H9 (cell line): ENCODE results near the gene SNX1. TPM values are rescaled to one million over a fixed set of nuclear protein-coding genes. Genes with fewer than 3 reads are reported as not detected.
A peak's percentile ranks its signal among the peaks of the same experiment; 100 is the strongest.

Experiments used
- DNase-seq: peaks from one replicate; pipeline ENCODE4 v3.0.0-alpha.2; 2017
- H2AFZ ChIP-seq: one replicate; pipeline ENCODE4 v1.6.1; 2013; ENCODE audit warnings: mild to moderate bottlenecking, low read length, control low read depth, moderate library complexity
- H2AK5ac ChIP-seq: 2 replicates; pipeline ENCODE4 v1.6.1; 2013; ENCODE audit warnings: low read length, control low read depth, mixed read lengths; ENCODE audit not compliant: insufficient read length
- H2BK120ac ChIP-seq: one replicate; pipeline ENCODE4 v1.6.1; 2013; ENCODE audit warnings: low read depth, mild to moderate bottlenecking, low read length, control low read depth, inconsistent platforms; ENCODE audit not compliant: poor library complexity, severe bottlenecking
- H2BK12ac ChIP-seq: 2 replicates; pipeline ENCODE4 v1.6.1; 2013; ENCODE audit warnings: low read length, control low read depth, mixed read lengths, low read depth; ENCODE audit not compliant: insufficient read length
- H2BK15ac ChIP-seq: 2 replicates; pipeline ENCODE4 v1.6.1; 2013; ENCODE audit warnings: low read depth, low read length, control low read depth
- H2BK20ac ChIP-seq: one replicate; pipeline ENCODE4 v1.6.1; 2013; ENCODE audit warnings: low read depth, mild to moderate bottlenecking, low read length, control low read depth, inconsistent platforms; ENCODE audit not compliant: poor library complexity, severe bottlenecking
- H2BK5ac ChIP-seq: 2 replicates; pipeline ENCODE4 v1.6.1; 2013; ENCODE audit warnings: low read length, control low read depth, mixed read lengths; ENCODE audit not compliant: insufficient read length
- H3K14ac ChIP-seq: 2 replicates; pipeline ENCODE4 v1.6.1; 2013; ENCODE audit warnings: low read length, control low read depth; ENCODE audit not compliant: insufficient read depth
- H3K18ac ChIP-seq: 2 replicates; pipeline ENCODE4 v1.6.1; 2013; ENCODE audit warnings: low read depth, mild to moderate bottlenecking, mixed read lengths, low read length, control low read depth; ENCODE audit not compliant: insufficient read length
- H3K23ac ChIP-seq: 2 replicates; pipeline ENCODE4 v1.6.1; 2013; ENCODE audit warnings: low read length, control low read depth, mixed read lengths, low read depth; ENCODE audit not compliant: insufficient read length
- H3K23me2 ChIP-seq: 2 replicates; pipeline ENCODE4 v1.6.1; 2013; ENCODE audit warnings: low read depth, mild to moderate bottlenecking, mixed read lengths, low read length, control low read depth; ENCODE audit not compliant: insufficient read length, poor library complexity, severe bottlenecking
- H3K27ac ChIP-seq: 2 replicates; pipeline ENCODE4 v1.5.1; 2013; ENCODE audit warnings: low read length, control low read depth, mixed read lengths, low read depth; ENCODE audit not compliant: insufficient read length
- H3K27me3 ChIP-seq: 2 replicates; pipeline ENCODE4 v1.6.1; 2013; ENCODE audit warnings: low read length, control low read depth, inconsistent platforms; ENCODE audit not compliant: insufficient read depth
- H3K4ac ChIP-seq: 2 replicates; pipeline ENCODE4 v1.6.1; 2013; ENCODE audit warnings: low read depth, mild to moderate bottlenecking, control low read depth, inconsistent platforms, low read length, moderate library complexity
- H3K4me1 ChIP-seq: 2 replicates; pipeline ENCODE4 v1.6.1; 2013; ENCODE audit warnings: low read length, control low read depth, inconsistent platforms; ENCODE audit not compliant: insufficient read depth
- H3K4me2 ChIP-seq: 2 replicates; pipeline ENCODE4 v1.6.1; 2013; ENCODE audit warnings: low read length, control low read depth, mixed read lengths; ENCODE audit not compliant: insufficient read length, insufficient read depth
- H3K56ac ChIP-seq: 2 replicates; pipeline ENCODE4 v1.6.1; 2013; ENCODE audit warnings: low read depth, mild to moderate bottlenecking, mixed read lengths, low read length, control low read depth; ENCODE audit not compliant: insufficient read length
- H3K79me1 ChIP-seq: 2 replicates; pipeline ENCODE4 v1.6.1; 2013; ENCODE audit warnings: low read depth, mild to moderate bottlenecking, moderate library complexity, low read length, control low read depth, inconsistent platforms; ENCODE audit not compliant: insufficient read depth, poor library complexity, severe bottlenecking
- H3K79me2 ChIP-seq: 2 replicates; pipeline ENCODE4 v1.6.1; 2013; ENCODE audit warnings: low read length, control low read depth, inconsistent platforms; ENCODE audit not compliant: insufficient read depth
- H3K9ac ChIP-seq: 2 replicates; pipeline ENCODE4 v1.6.1; 2013; ENCODE audit warnings: low read length, control low read depth, mixed read lengths; ENCODE audit not compliant: insufficient read length; ENCODE audit errors: extremely low read depth
- H3K9me3 ChIP-seq: one replicate; pipeline ENCODE4 v1.6.1; 2013; ENCODE audit warnings: low read depth, low read length, inconsistent platforms; ENCODE audit not compliant: control insufficient read depth
- H3T11ph ChIP-seq: one replicate; pipeline ENCODE4 v1.6.1; 2013; ENCODE audit warnings: mild to moderate bottlenecking, low read length, control low read depth, inconsistent platforms
- H4K20me1 ChIP-seq: one replicate; pipeline ENCODE4 v1.6.1; 2013; ENCODE audit not compliant: control insufficient read depth, insufficient read length, insufficient read depth
- H4K5ac ChIP-seq: 2 replicates; pipeline ENCODE4 v1.6.1; 2013; ENCODE audit warnings: low read depth, mild to moderate bottlenecking, mixed read lengths, low read length, control low read depth; ENCODE audit not compliant: insufficient read length
- H4K8ac ChIP-seq: replicated peaks from 2 replicates; pipeline ENCODE4 v1.6.1; 2013; ENCODE audit warnings: low read length, control low read depth, mixed read lengths, low read depth; ENCODE audit not compliant: insufficient read length
- H4K91ac ChIP-seq: 2 replicates; pipeline ENCODE4 v1.6.1; 2013; ENCODE audit warnings: low read depth, mild to moderate bottlenecking, moderate library complexity, mixed read lengths, low read length, control low read depth; ENCODE audit not compliant: insufficient read length
- H3K27ac Mint-ChIP-seq, 3 experiments: 2 replicates in 2 of 3; 3 replicates in 1 of 3; pipeline ENCODE4 v1.8.0; 2020 to 2021; ENCODE audit warnings: mixed read lengths in 3 of 3, mild to moderate bottlenecking in 1 of 3, moderate library complexity in 1 of 3
- H3K27me3 Mint-ChIP-seq: 2 replicates; pipeline ENCODE4 v1.8.0; 2021; ENCODE audit warnings: low read depth, mild to moderate bottlenecking, moderate library complexity, mixed read lengths
- H3K36me3 Mint-ChIP-seq, 3 experiments: 2 replicates in 2 of 3; 3 replicates in 1 of 3; pipeline ENCODE4 v1.8.0; 2020 to 2021; ENCODE audit warnings: low read depth in 3 of 3, mixed read lengths in 3 of 3; ENCODE audit not compliant: insufficient read depth in 1 of 3
- H3K4me1 Mint-ChIP-seq, 2 experiments: 2 replicates each; pipeline ENCODE4 v1.8.0; 2020; ENCODE audit warnings: mixed read lengths in 2 of 2
- H3K4me3 Mint-ChIP-seq, 2 experiments: 2 replicates in 1 of 2; 3 replicates in 1 of 2; pipeline ENCODE4 v1.8.0; 2020 to 2021; ENCODE audit warnings: mild to moderate bottlenecking in 2 of 2, mixed read lengths in 2 of 2, moderate library complexity in 1 of 2
- H3K9me3 Mint-ChIP-seq, 2 experiments: 2 replicates in 1 of 2; 3 replicates in 1 of 2; pipeline ENCODE4 v1.8.0; 2020; ENCODE audit warnings: mild to moderate bottlenecking in 2 of 2, mixed read lengths in 2 of 2, moderate library complexity in 1 of 2
- CTCF ChIP-seq: fragments of 200-600 bp; sonication (generic); conservative IDR thresholded peaks from 3 replicates; pipeline ENCODE4 v1.8.0; 2021; ENCODE audit warnings: antibody characterized with exemption, mild to moderate bottlenecking
- WGBS: extraction: QIAGEN DNeasy Blood & Tissue Kit; methylation state at CpG from one replicate; pipeline ENCODE4 v1.1.7; 2013; ENCODE audit warnings: missing lambda C conversion rate, low lambda C conversion rate, mixed read lengths; ENCODE audit not compliant: insufficient read length; ENCODE audit errors: extremely low coverage; 5-methylcytosine and 5-hydroxymethylcytosine counted together
- total RNA-seq: library from RNA; stranded (reverse); gene quantifications from 2 replicates; pipeline ENCODE4 v1.2.1, GENCODE V29; 2021

The SNX1 gene
- total RNA-seq, 1 experiment from 2014 or later = 58.8 TPM

- no CpG with 5 or more reads among the region's 8 CpGs for WGBS
Observed at GRCh38 chr15:64180235-64180824, 84.5 kb downstream of the SNX1 start.

More at GRCh38 chr15:64180235-64180824, 84.5 kb downstream of the SNX1 start:
- Histone ChIP-seq H4K20me1 (no peaks in the 10 kb centered on the region), H2BK12ac (no peak overlapping the region), H3K27ac (no peak overlapping the region), H3K79me1 (no peaks in the 10 kb centered on the region), H3K27me3 (no peaks in the 10 kb centered on the region), H3T11ph (no peak overlapping the region), H3K4me1 (no peaks in the 10 kb centered on the region), H3K9me3 (no peaks in the 10 kb centered on the region), H2AK5ac (no peak overlapping the region), H3K4ac (no peak overlapping the region), H2BK5ac (no peak overlapping the region), H2BK120ac (no peak overlapping the region), H4K5ac (no peak overlapping the region), H2BK20ac (no peak overlapping the region), H2BK15ac (no peak overlapping the region), H3K18ac (no peak overlapping the region), H3K23ac (no peak overlapping the region), H3K9ac (no peak overlapping the region), H3K56ac (no peak overlapping the region), H4K8ac (no peak overlapping the region), H4K91ac (no peak overlapping the region), H3K4me2 (no peak overlapping the region), H2AFZ (no peak overlapping the region), H3K23me2 (no peaks in the 10 kb centered on the region), H3K14ac (no peak overlapping the region), H3K79me2 (no peaks in the 10 kb centered on the region; the same call in 1 of the 2 replicates)
- Mint-ChIP-seq H3K27me3 (no peaks in the 10 kb centered on the region), H3K9me3 (no peaks in the 10 kb centered on the region), H3K36me3 (peaks cover 0 to 12% (median 7%) of the 10 kb centered on the region in 3 experiments; a peak in 3 of 7 replicates), H3K27ac (peak overlapping the region in 1 of 3 experiments; percentile 59; a peak in 3 of 7 replicates), H3K4me3 (no peak overlapping the region), H3K4me1 (no peaks in the 10 kb centered on the region)
- no peak for TF ChIP-seq CTCF
- peak; percentile 39 for DNase-seq
